ENCODE data around the gene EPHB1.

GRCh38 chr3:135018149-135018923 is 223.3 kb downstream of the EPHB1 start:
- TF ChIP-seq CTCF (IDR thresholded peaks at IDR 0.05) (no peak), POLR2A (IDR thresholded peaks at IDR 0.05) (no peak)
